Measurements from ENCODE around the gene ZNF516.

Gene ZNF516

GRCh38 chr18:76340410-76340809 is 154.6 kb downstream of the ZNF516 start:
- TF ChIP-seq CTCF (IDR thresholded peaks at IDR 0.05; ENCODE audit: low read length) (no peak), EZH2 (IDR thresholded peaks at IDR 0.05; ENCODE audit: borderline replicate concordance, low read length) (no peak)
- Histone ChIP-seq H2AFZ (ENCODE audit: low read length) (no peak overlapping the region), H3K27ac (ENCODE audit: low read depth, low read length, poor library complexity, severe bottlenecking) (no peak overlapping the region), H3K9me3 (ENCODE audit: low read length) (no peaks in the 10 kb centered on the region), H3K4me2 (ENCODE audit: low read length) (no peak overlapping the region), H3K9me2 (ENCODE audit: low read depth, low read length) (no peaks in the 10 kb centered on the region), H3K79me2 (ENCODE audit: insufficient read depth, low read length) (no peaks in the 10 kb centered on the region), H4K20me1 (ENCODE audit: insufficient read depth, low read length) (no peaks in the 10 kb centered on the region), H3K27me3 (ENCODE audit: insufficient read depth, low read length) (no peaks in the 10 kb centered on the region), H3K36me3 (ENCODE audit: insufficient read depth, low read length) (no peaks in the 10 kb centered on the region), H3K9ac (ENCODE audit: low read length) (no peak overlapping the region), H3K4me3 (ENCODE audit: low read depth, low read length, poor library complexity, severe bottlenecking) (no peak overlapping the region), H3K4me1 (ENCODE audit: insufficient read depth, low read length, severe bottlenecking) (no peaks in the 10 kb centered on the region), H3F3A (ENCODE audit: insufficient read depth, low read length) (no peaks in the 10 kb centered on the region)

GRCh38 chr18:76339246-76339620 is 155.8 kb downstream of the ZNF516 start:
- no peak overlapping the region for H3K27ac ChIP-seq (ENCODE audit: low read depth, low read length, poor library complexity, severe bottlenecking)
- H3F3A ChIP-seq (ENCODE audit: insufficient read depth, low read length): no peaks in the 10 kb centered on the region
- no peaks in the 10 kb centered on the region for H3K4me1 ChIP-seq (ENCODE audit: insufficient read depth, low read length, severe bottlenecking)
- H3K9ac ChIP-seq (ENCODE audit: low read length): no peak overlapping the region
- no peaks in the 10 kb centered on the region for H3K36me3 ChIP-seq (ENCODE audit: insufficient read depth, low read length)
- no peak overlapping the region for H3K4me3 ChIP-seq (ENCODE audit: low read depth, low read length, poor library complexity, severe bottlenecking)
- H2AFZ ChIP-seq (ENCODE audit: low read length): no peak overlapping the region
- no peaks in the 10 kb centered on the region for H3K9me3 ChIP-seq (ENCODE audit: low read length)
- H4K20me1 ChIP-seq (ENCODE audit: insufficient read depth, low read length): no peaks in the 10 kb centered on the region
- no peak overlapping the region for H3K4me2 ChIP-seq (ENCODE audit: low read length)
- no peaks in the 10 kb centered on the region for H3K9me2 ChIP-seq (ENCODE audit: low read depth, low read length)
- H3K27me3 ChIP-seq (ENCODE audit: insufficient read depth, low read length): no peaks in the 10 kb centered on the region
- TF ChIP-seq EZH2 (IDR thresholded peaks at IDR 0.05; ENCODE audit: borderline replicate concordance, low read length): no peak
- no peak for TF ChIP-seq CTCF (IDR thresholded peaks at IDR 0.05; ENCODE audit: low read length)
- H3K79me2 ChIP-seq (ENCODE audit: insufficient read depth, low read length): no peaks in the 10 kb centered on the region

- H3K79me2 ChIP-seq (ENCODE audit: insufficient read depth, low read length): no peaks in the 10 kb centered on the region
- H3K4me2 ChIP-seq (ENCODE audit: low read length): no peak overlapping the region
- no peaks in the 10 kb centered on the region for H3F3A ChIP-seq (ENCODE audit: insufficient read depth, low read length)
- no peaks in the 10 kb centered on the region for H3K4me1 ChIP-seq (ENCODE audit: insufficient read depth, low read length, severe bottlenecking)
- H3K9me2 ChIP-seq (ENCODE audit: low read depth, low read length): no peaks in the 10 kb centered on the region
- no peak overlapping the region for H3K27ac ChIP-seq (ENCODE audit: low read depth, low read length, poor library complexity, severe bottlenecking)
- no peaks in the 10 kb centered on the region for H3K9me3 ChIP-seq (ENCODE audit: low read length)
- H2AFZ ChIP-seq (ENCODE audit: low read length): no peak overlapping the region
- H3K9ac ChIP-seq (ENCODE audit: low read length): no peak overlapping the region
- no peaks in the 10 kb centered on the region for H3K36me3 ChIP-seq (ENCODE audit: insufficient read depth, low read length)
- no peaks in the 10 kb centered on the region for H3K27me3 ChIP-seq (ENCODE audit: insufficient read depth, low read length)
- no peaks in the 10 kb centered on the region for H4K20me1 ChIP-seq (ENCODE audit: insufficient read depth, low read length)
- H3K4me3 ChIP-seq (ENCODE audit: low read depth, low read length, poor library complexity, severe bottlenecking): no peak overlapping the region
- TF ChIP-seq CTCF (IDR thresholded peaks at IDR 0.05; ENCODE audit: low read length) (no peak), EZH2 (IDR thresholded peaks at IDR 0.05; ENCODE audit: borderline replicate concordance, low read length) (no peak)
These were observed 156.3 kb downstream of the ZNF516 start for GRCh38 chr18:76338619-76339245.

Measured in OCI-LY1 (cell line).